Natural killer cell (primary cell): ENCODE measurements around the gene SLC12A6. TPM values are rescaled to one million over a fixed set of nuclear protein-coding genes. Genes with fewer than 3 reads are reported as not detected.

Source experiments
- ATAC-seq, 3 donors: fragments of 150-1000 bp in 2 of 3; fragments of 200-7000 bp in 1 of 3; cut with Tn5 transposase; 1 replicate in 1 of 3; 2 replicates in 2 of 3; pipeline ENCODE4 v1.10.0; 2021; ENCODE audit warnings: mild to moderate bottlenecking in 2 of 3, moderate library complexity in 2 of 3
- DNase-seq, 2 donors: peaks; one replicate each; pipeline versions ENCODE4 v3.0.0 to v3.0.0-alpha.2; 2013 to 2021; ENCODE audit warnings: mixed read lengths in 1 of 2
- H3K27ac ChIP-seq: one replicate; pipeline ENCODE4 v1.5.1; 2013; ENCODE audit warnings: mild to moderate bottlenecking, low read length
- H3K27me3 ChIP-seq: one replicate; pipeline ENCODE4 v1.6.1; 2013; ENCODE audit warnings: low read length; ENCODE audit not compliant: control insufficient read depth, insufficient read depth
- H3K36me3 ChIP-seq: one replicate; pipeline ENCODE4 v1.6.1; 2013; ENCODE audit warnings: low read length; ENCODE audit not compliant: control insufficient read depth, insufficient read depth
- H3K4me1 ChIP-seq: one replicate; pipeline ENCODE4 v1.6.1; 2013; ENCODE audit warnings: low read length; ENCODE audit not compliant: control insufficient read depth, insufficient read depth
- H3K4me3 ChIP-seq: one replicate; pipeline ENCODE4 v1.5.1; 2013; ENCODE audit warnings: low read length
- H3K9me3 ChIP-seq: one replicate; pipeline ENCODE4 v1.6.1; 2013; ENCODE audit warnings: low read length; ENCODE audit not compliant: control insufficient read depth, insufficient read depth
- H3K27ac Mint-ChIP-seq, 2 donors: one replicate each; pipeline ENCODE4 v1.8.0; 2022; ENCODE audit warnings: mild to moderate bottlenecking in 2 of 2, mixed read lengths in 2 of 2, moderate library complexity in 1 of 2
- H3K27me3 Mint-ChIP-seq, 2 donors: one replicate each; pipeline ENCODE4 v1.8.0; 2022; ENCODE audit warnings: low read depth in 2 of 2, mixed read lengths in 2 of 2
- H3K36me3 Mint-ChIP-seq: one replicate; pipeline ENCODE4 v1.8.0; 2022; ENCODE audit warnings: mixed read lengths
- H3K4me1 Mint-ChIP-seq, 2 donors: one replicate each; pipeline ENCODE4 v1.8.0; 2022; ENCODE audit warnings: mixed read lengths in 2 of 2
- H3K4me3 Mint-ChIP-seq: one replicate; pipeline ENCODE4 v1.8.0; 2022; ENCODE audit warnings: mild to moderate bottlenecking, moderate library complexity, mixed read lengths
- H3K9me3 Mint-ChIP-seq, 2 donors: one replicate each; pipeline ENCODE4 v1.8.0; 2022; ENCODE audit warnings: mixed read lengths in 2 of 2
- WGBS: methylation state at CpG from one replicate; pipeline ENCODE4 v1.1.7; 2013; ENCODE audit warnings: missing lambda C conversion rate; ENCODE audit not compliant: insufficient coverage; 5-methylcytosine and 5-hydroxymethylcytosine counted together
- intact Hi-C: fragments of 100-400 bp; cut with micrococcal nuclease; formaldehyde crosslinking; loops from one replicate; pipeline ENCODE4 v1.14.2; 2022
- total RNA-seq, 4 donors: library from RNA; stranded (reverse); fragments of 120-200 nt in 1 of 4; gene quantifications; one replicate each; pipeline versions ENCODE4 v1.2.3 to v1.2.4, GENCODE V29; 2013 to 2022
- TF ChIP-seq, protein P1 (sequence below): fragments of 200-600 bp; IDR thresholded peaks from one replicate; pipeline ENCODE4 v1.8.0; 2022; ENCODE audit warnings: antibody characterized with exemption

The SLC12A6 gene
- total RNA-seq, 3 donors from 2014 or later (not counting 1 experiment from before 2014, with no cell fraction given) = 56.1 to 82.9 (median 79.5) TPM

DNA sequence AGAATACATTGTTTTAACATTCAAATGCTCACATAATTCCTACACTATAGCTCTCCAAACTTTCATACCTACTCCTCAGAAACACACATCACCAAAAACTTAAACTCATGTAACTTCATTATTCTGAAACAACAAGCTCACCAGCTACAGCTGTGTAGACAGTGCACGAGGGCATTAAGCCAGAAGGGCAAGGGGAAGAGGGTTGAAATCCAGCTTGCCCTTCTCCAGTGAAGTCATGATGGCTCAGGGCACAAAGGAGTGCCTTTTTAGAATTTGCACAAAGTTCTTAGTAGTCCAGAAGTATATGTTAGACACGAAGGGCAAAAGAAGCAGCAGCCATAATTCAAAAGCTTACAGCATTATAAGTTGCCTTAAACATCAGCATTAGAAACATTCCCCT, 8.6 kb downstream of the SLC12A6 start:
- Histone ChIP-seq H3K9me3 (no peaks in the 10 kb centered on the region), H3K4me1 (peaks cover 33% of the 10 kb centered on the region), H3K27ac (no peak overlapping the region), H3K36me3 (no peaks in the 10 kb centered on the region), H3K27me3 (no peaks in the 10 kb centered on the region), H3K4me3 (no peak overlapping the region)
- H3K27me3 Mint-ChIP-seq = no peaks in the 10 kb centered on the region
- peaks cover 30 to 45% of the 10 kb centered on the region in 2 donors for H3K4me1 Mint-ChIP-seq
- H3K27ac Mint-ChIP-seq = no peak overlapping the region
- no peak for ATAC-seq
- TF ChIP-seq, protein P1, sequence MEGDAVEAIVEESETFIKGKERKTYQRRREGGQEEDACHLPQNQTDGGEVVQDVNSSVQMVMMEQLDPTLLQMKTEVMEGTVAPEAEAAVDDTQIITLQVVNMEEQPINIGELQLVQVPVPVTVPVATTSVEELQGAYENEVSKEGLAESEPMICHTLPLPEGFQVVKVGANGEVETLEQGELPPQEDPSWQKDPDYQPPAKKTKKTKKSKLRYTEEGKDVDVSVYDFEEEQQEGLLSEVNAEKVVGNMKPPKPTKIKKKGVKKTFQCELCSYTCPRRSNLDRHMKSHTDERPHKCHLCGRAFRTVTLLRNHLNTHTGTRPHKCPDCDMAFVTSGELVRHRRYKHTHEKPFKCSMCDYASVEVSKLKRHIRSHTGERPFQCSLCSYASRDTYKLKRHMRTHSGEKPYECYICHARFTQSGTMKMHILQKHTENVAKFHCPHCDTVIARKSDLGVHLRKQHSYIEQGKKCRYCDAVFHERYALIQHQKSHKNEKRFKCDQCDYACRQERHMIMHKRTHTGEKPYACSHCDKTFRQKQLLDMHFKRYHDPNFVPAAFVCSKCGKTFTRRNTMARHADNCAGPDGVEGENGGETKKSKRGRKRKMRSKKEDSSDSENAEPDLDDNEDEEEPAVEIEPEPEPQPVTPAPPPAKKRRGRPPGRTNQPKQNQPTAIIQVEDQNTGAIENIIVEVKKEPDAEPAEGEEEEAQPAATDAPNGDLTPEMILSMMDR = no peak
- 83% methylated on average over 2 of the region's 2 CpGs for WGBS
- no peak for DNase-seq
- no peak overlapping the region for H3K4me3 Mint-ChIP-seq
- intact Hi-C loops = no loop called here
- H3K9me3 Mint-ChIP-seq = no peaks in the 10 kb centered on the region
- H3K36me3 Mint-ChIP-seq = no peaks in the 10 kb centered on the region

DNA sequence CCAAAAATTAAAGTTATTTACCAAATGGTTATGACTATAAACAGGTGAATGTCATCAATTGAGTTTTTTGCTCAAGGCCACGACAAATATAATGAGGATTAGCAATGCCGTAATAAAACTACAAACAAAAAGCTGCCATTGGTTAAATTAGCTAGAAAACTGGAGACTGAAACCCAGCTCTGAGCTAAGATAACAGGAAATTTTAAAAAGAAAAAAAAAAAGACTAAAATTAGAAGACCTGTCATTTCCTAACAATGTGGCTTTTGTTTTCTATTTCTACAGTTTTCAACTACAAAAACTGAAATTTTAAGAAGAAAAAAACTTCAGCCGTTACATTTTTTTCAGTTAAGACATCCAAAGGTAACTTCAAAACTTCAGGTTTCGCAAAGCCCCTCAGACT, 9.7 kb downstream of the SLC12A6 start:
- no peaks in the 10 kb centered on the region for H3K36me3 ChIP-seq
- H3K4me3 ChIP-seq = no peak overlapping the region
- ATAC-seq (no peak), DNase-seq (peak in 1 of 2 donors; percentile 21)
- peaks cover 24% of the 10 kb centered on the region for H3K4me1 ChIP-seq
- no peaks in the 10 kb centered on the region for H3K9me3 ChIP-seq
- Mint-ChIP-seq H3K36me3 (no peaks in the 10 kb centered on the region), H3K4me1 (peaks cover 27 to 37% of the 10 kb centered on the region in 2 donors), H3K27me3 (no peaks in the 10 kb centered on the region), H3K27ac (no peak overlapping the region), H3K4me3 (no peak overlapping the region), H3K9me3 (no peaks in the 10 kb centered on the region)
- TF ChIP-seq, protein P1 = no peak
- no peaks in the 10 kb centered on the region for H3K27me3 ChIP-seq
- intact Hi-C loops = no loop called here
- peak overlapping the region; percentile 38 for H3K27ac ChIP-seq
- WGBS = 43% methylated on average over 2 of the region's 4 CpGs

DNA sequence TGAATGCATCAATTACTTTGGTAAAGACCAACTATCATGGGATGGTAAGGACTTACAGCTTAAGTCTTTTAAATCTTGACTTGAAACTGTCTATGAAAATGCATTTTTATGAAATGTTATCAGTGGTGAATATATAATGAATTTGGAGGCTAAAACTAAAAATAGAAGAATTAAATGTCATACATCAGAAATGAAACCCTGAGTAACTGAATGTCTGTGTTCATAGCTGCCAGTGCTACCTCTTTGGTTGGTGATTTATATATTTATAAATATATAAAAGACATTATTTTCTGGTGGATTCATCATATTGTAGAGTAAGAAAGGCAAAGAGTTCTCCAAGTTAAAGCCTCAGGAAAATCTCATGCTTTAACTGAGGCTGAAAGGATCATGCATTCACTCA, 12.2 kb downstream of the SLC12A6 start:
- Histone ChIP-seq H3K9me3 (no peaks in the 10 kb centered on the region), H3K4me1 (peaks cover 9% of the 10 kb centered on the region), H3K27me3 (no peaks in the 10 kb centered on the region), H3K36me3 (no peaks in the 10 kb centered on the region), H3K4me3 (no peak overlapping the region), H3K27ac (no peak overlapping the region)
- intact Hi-C loops = no loop called here
- ATAC-seq (no peak), DNase-seq (no peak)
- H3K27ac Mint-ChIP-seq = no peak overlapping the region
- H3K36me3 Mint-ChIP-seq = no peaks in the 10 kb centered on the region
- H3K9me3 Mint-ChIP-seq = no peaks in the 10 kb centered on the region
- TF ChIP-seq, protein P1 = no peak
- H3K4me3 Mint-ChIP-seq = no peak overlapping the region
- no peaks in the 10 kb centered on the region for H3K27me3 Mint-ChIP-seq
- H3K4me1 Mint-ChIP-seq = peaks cover 20% of the 10 kb centered on the region in 2 donors

- Mint-ChIP-seq H3K27me3 (no peaks in the 10 kb centered on the region), H3K4me1 (peaks cover 15% of the 10 kb centered on the region in 2 donors), H3K4me3 (no peak overlapping the region), H3K27ac (no peak overlapping the region), H3K9me3 (no peaks in the 10 kb centered on the region), H3K36me3 (no peaks in the 10 kb centered on the region)
- DNase-seq (no peak), ATAC-seq (no peak)
- Histone ChIP-seq H3K4me1 (peaks cover 9% of the 10 kb centered on the region), H3K27me3 (no peaks in the 10 kb centered on the region), H3K27ac (no peak overlapping the region), H3K9me3 (no peaks in the 10 kb centered on the region), H3K4me3 (no peak overlapping the region), H3K36me3 (no peaks in the 10 kb centered on the region)
- WGBS = no CpG with 5 or more reads among the region's 1 CpG
- TF ChIP-seq, protein P1 = no peak
- intact Hi-C loops = no loop called here
These were observed 12.6 kb downstream of the SLC12A6 start for GRCh38 chr15:34324933-34325332.
